GM23248 (cell line): ENCODE measurements around the gene LYRM1. TPM values are rescaled to one million over a fixed set of nuclear protein-coding genes. Genes with fewer than 3 reads are reported as not detected.

Source experiments
- DNase-seq: peaks from one replicate; pipeline ENCODE4 v3.0.0-alpha.2; 2015
- H2AFZ ChIP-seq: fragments of 200-600 bp; sonication (generic); 2 replicates; pipeline ENCODE4 v1.6.1; 2016; ENCODE audit warnings: antibody characterized with exemption
- H3F3A ChIP-seq: fragments of 200-600 bp; sonication (generic); 2 replicates; pipeline ENCODE4 v1.6.1; 2016; ENCODE audit warnings: mild to moderate bottlenecking, antibody characterized with exemption, mixed run types; ENCODE audit not compliant: insufficient read depth
- H3K27ac ChIP-seq: fragments of 200-600 bp; sonication (generic); 2 replicates; pipeline ENCODE4 v1.5.1; 2016; ENCODE audit warnings: mild to moderate bottlenecking
- H3K27me3 ChIP-seq: fragments of 200-600 bp; sonication (generic); replicated peaks from 2 replicates; pipeline ENCODE4 v1.6.1; 2016; ENCODE audit warnings: mild to moderate bottlenecking; ENCODE audit not compliant: insufficient read depth
- H3K36me3 ChIP-seq: fragments of 200-600 bp; sonication (generic); 2 replicates; pipeline ENCODE4 v1.6.1; 2016; ENCODE audit warnings: low read depth, mild to moderate bottlenecking
- H3K4me1 ChIP-seq: fragments of 200-600 bp; sonication (generic); 2 replicates; pipeline ENCODE4 v1.6.1; 2016; ENCODE audit warnings: mild to moderate bottlenecking; ENCODE audit not compliant: insufficient read depth
- H3K4me2 ChIP-seq: fragments of 200-600 bp; sonication (generic); one replicate; pipeline ENCODE4 v1.6.1; 2016; ENCODE audit warnings: mild to moderate bottlenecking; ENCODE audit not compliant: unreplicated experiment
- H3K4me3 ChIP-seq: fragments of 200-600 bp; sonication (generic); 2 replicates; pipeline ENCODE4 v1.5.1; 2016; ENCODE audit warnings: mild to moderate bottlenecking
- H3K79me2 ChIP-seq: fragments of 200-600 bp; sonication (generic); 2 replicates; pipeline ENCODE4 v1.6.1; 2016; ENCODE audit warnings: mild to moderate bottlenecking; ENCODE audit not compliant: insufficient read depth
- H3K9ac ChIP-seq: fragments of 200-600 bp; sonication (generic); 2 replicates; pipeline ENCODE4 v1.6.1; 2016; ENCODE audit warnings: mild to moderate bottlenecking
- H3K9me2 ChIP-seq: fragments of 200-600 bp; sonication (generic); 2 replicates; pipeline ENCODE4 v1.6.1; 2016; ENCODE audit warnings: mixed run types, mild to moderate bottlenecking, moderate library complexity; ENCODE audit not compliant: insufficient read depth
- H3K9me3 ChIP-seq: fragments of 200-600 bp; sonication (generic); one replicate; pipeline ENCODE4 v1.6.1; 2017; ENCODE audit warnings: low read depth
- H4K20me1 ChIP-seq: fragments of 200-600 bp; sonication (generic); 2 replicates; pipeline ENCODE4 v1.6.0; 2016; ENCODE audit not compliant: insufficient read depth
- EZH2 ChIP-seq: fragments of 200-600 bp; sonication (generic); IDR thresholded peaks from 2 replicates; pipeline ENCODE4 v1.6.1; 2018; ENCODE audit warnings: antibody characterized with exemption, mild to moderate bottlenecking; ENCODE audit not compliant: insufficient read depth, poor library complexity, severe bottlenecking
- EZH2phosphoT487 ChIP-seq: fragments of 200-600 bp; sonication (generic); IDR thresholded peaks from 2 replicates; pipeline ENCODE4 v1.6.1; 2018; ENCODE audit warnings: antibody characterized with exemption, moderate library complexity, mild to moderate bottlenecking, low read depth; ENCODE audit not compliant: insufficient read depth
- WGBS, 2 experiments: methylation state at CpG; one replicate each; pipeline ENCODE4 v1.1.6; 2015 to 2017; ENCODE audit warnings: low lambda C conversion rate in 2 of 2, low coverage in 1 of 2; ENCODE audit errors: missing lambda C conversion rate in 2 of 2; 5-methylcytosine and 5-hydroxymethylcytosine counted together
- in situ Hi-C: fragments of 300-500 bp; cut with MboI; formaldehyde crosslinking; loops from 2 replicates; pipeline ENCODE4 v1.15.0; 2020
- polyA plus RNA-seq: library from polyadenylated mRNA; unstranded; fragments of >200 nt; fragmentation: Nextera tagmentation; extraction: Ambion mirVana; gene quantifications from 2 replicates; pipeline ENCODE4 v1.2.1, GENCODE V29; 2016
- total RNA-seq: library from RNA; depleted of rRNA; stranded (reverse); fragments of >200 nt; shearing (Covaris generic); gene quantifications from 2 replicates; pipeline ENCODE4 v1.2.3, GENCODE V29; 2014

LYRM1 gene
- total and polyA plus RNA-seq, 2 experiments from 2014 or later, result 32.1 to 40.9 TPM

DNA sequence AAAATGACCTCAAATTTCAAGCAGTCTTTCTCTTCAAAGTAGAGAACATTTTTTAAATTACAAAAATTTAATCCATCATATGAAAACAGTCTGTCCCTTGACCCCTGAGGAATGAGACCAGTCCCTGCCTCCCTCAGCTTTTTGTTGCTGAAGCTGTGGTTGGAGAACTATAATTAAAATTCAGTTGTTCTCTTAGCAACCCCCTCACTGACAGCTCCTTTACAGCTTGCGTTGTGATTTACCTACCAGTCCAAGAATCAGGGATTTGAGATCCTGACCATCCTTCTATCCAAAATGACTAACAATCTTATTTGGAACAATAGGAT is 29.8 kb downstream of the LYRM1 start:
- no peak overlapping the region for H3K4me3 ChIP-seq
- no peaks in the 10 kb centered on the region for H3K9me2 ChIP-seq
- H3K27ac ChIP-seq, result no peak overlapping the region
- H3K4me2 ChIP-seq, result no peak overlapping the region
- H3K27me3 ChIP-seq, result no peaks in the 10 kb centered on the region
- H3F3A ChIP-seq, result no peaks in the 10 kb centered on the region
- WGBS, 2 experiments, result 48 to 65% methylated on average over 1 of the region's 1 CpG
- peak overlapping the region; percentile 45 for H2AFZ ChIP-seq
- no peak for TF ChIP-seq EZH2phosphoT487
- no peak for TF ChIP-seq EZH2
- in situ Hi-C loops, result no loop called here
- no peaks in the 10 kb centered on the region for H3K79me2 ChIP-seq
- no peaks in the 10 kb centered on the region for H4K20me1 ChIP-seq
- H3K36me3 ChIP-seq, result no peaks in the 10 kb centered on the region
- peaks cover 10% of the 10 kb centered on the region for H3K4me1 ChIP-seq
- H3K9me3 ChIP-seq, result no peaks in the 10 kb centered on the region
- no peak overlapping the region for H3K9ac ChIP-seq
- no peak for DNase-seq

- H3K79me2 ChIP-seq, result no peaks in the 10 kb centered on the region
Measured at GRCh38 chr16:20931066-20931600, 30.6 kb downstream of the LYRM1 start.

DNA sequence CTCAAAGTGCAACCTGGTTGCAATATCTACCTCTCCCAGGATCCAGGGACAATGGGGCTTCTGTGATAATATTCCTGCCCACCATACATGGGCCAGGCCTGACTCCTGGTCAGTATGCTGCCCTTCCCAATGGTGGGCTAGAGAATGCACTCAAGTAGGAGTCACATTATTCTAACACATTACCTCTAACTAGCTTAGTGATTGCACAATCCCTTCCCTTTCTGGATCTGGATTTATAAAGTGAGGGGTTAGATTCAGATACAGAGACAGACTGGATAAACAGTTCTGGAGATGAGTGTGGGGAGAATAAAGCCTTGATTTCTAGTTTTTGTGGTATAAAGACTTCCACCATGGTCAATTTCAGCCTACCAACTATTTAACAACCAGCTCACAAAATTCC is 33.0 kb downstream of the LYRM1 start:
- TF ChIP-seq EZH2 (no peak), EZH2phosphoT487 (no peak)
- in situ Hi-C loops, result no loop called here
- no peak for DNase-seq
- Histone ChIP-seq H3K4me3 (no peak overlapping the region), H3K27ac (no peak overlapping the region), H3K4me1 (peaks cover 19% of the 10 kb centered on the region), H3K4me2 (no peak overlapping the region), H3K36me3 (no peaks in the 10 kb centered on the region), H3K27me3 (no peaks in the 10 kb centered on the region), H3K79me2 (no peaks in the 10 kb centered on the region), H2AFZ (no peak overlapping the region), H3K9me3 (no peaks in the 10 kb centered on the region), H4K20me1 (no peaks in the 10 kb centered on the region), H3K9me2 (no peaks in the 10 kb centered on the region), H3F3A (peaks cover 8% of the 10 kb centered on the region; the same call in 1 of the 2 replicates), H3K9ac (no peak overlapping the region)

More at GRCh38 chr16:20931066-20931600, 30.6 kb downstream of the LYRM1 start:
- peak; percentile 54 for DNase-seq
- no peaks in the 10 kb centered on the region for H3K9me3 ChIP-seq
- H3K9ac ChIP-seq, result no peak overlapping the region
- H3K36me3 ChIP-seq, result no peaks in the 10 kb centered on the region
- H3K4me1 ChIP-seq, result peaks cover 10% of the 10 kb centered on the region
- 29 to 43% methylated on average over 5 of the region's 5 CpGs for WGBS, 2 experiments
- H4K20me1 ChIP-seq, result no peaks in the 10 kb centered on the region
- H3K27ac ChIP-seq, result peak overlapping the region; percentile 30
- no peak overlapping the region for H3K4me2 ChIP-seq
- H3K9me2 ChIP-seq, result no peaks in the 10 kb centered on the region
- 0 out of 2 replicates have a peak overlapping the region, but pooled peaks have one; percentile 27 for H2AFZ ChIP-seq
- no peaks in the 10 kb centered on the region for H3K27me3 ChIP-seq
- no peak overlapping the region for H3K4me3 ChIP-seq
- no peaks in the 10 kb centered on the region for H3F3A ChIP-seq
- TF ChIP-seq EZH2phosphoT487, result no peak
- no peak for TF ChIP-seq EZH2
- in situ Hi-C loops, result no loop called here

DNA sequence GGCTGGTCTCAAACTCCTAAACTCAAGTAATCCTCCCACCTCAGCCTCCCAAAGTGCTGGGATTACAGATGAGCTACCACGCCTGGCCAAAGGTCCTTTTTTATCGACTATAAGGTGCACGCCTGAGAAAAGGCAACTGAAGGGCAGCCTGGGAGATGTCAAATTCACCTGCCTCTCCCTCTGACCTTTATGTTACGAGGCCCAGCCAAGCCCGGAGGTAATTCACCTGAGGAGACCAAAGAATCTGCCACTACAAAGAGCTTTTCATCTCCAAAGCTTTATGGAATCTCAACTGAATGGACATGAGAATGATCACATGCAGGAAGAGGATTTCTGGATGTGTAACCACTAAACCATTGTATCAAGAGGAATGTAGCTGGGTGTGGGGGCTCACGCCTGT is 37.2 kb downstream of the LYRM1 start:
- H3K9me2 ChIP-seq, result no peaks in the 10 kb centered on the region
- H3K4me2 ChIP-seq, result no peak overlapping the region
- no peaks in the 10 kb centered on the region for H3K36me3 ChIP-seq
- peaks cover 13% of the 10 kb centered on the region for H3K4me1 ChIP-seq
- no peaks in the 10 kb centered on the region for H4K20me1 ChIP-seq
- peaks cover 14% of the 10 kb centered on the region; the same call in 1 of the 2 replicates for H3F3A ChIP-seq
- no peak overlapping the region for H3K4me3 ChIP-seq
- WGBS, 2 experiments, result 74 to 78% methylated on average over 6 of the region's 6 CpGs
- DNase-seq, result no peak
- TF ChIP-seq EZH2phosphoT487, result no peak
- no peak for TF ChIP-seq EZH2
- in situ Hi-C loops, result no loop called here
- H2AFZ ChIP-seq, result 0 out of 2 replicates have a peak overlapping the region, but pooled peaks have one; percentile 50
- H3K27me3 ChIP-seq, result no peaks in the 10 kb centered on the region
- no peak overlapping the region for H3K27ac ChIP-seq
- no peaks in the 10 kb centered on the region for H3K9me3 ChIP-seq
- no peak overlapping the region for H3K9ac ChIP-seq
- H3K79me2 ChIP-seq, result no peaks in the 10 kb centered on the region

GRCh38 chr16:20938426-20938825 is 37.9 kb downstream of the LYRM1 start:
- H3K9me2 ChIP-seq, result no peaks in the 10 kb centered on the region
- no peaks in the 10 kb centered on the region for H3K27me3 ChIP-seq
- peaks cover 14% of the 10 kb centered on the region; the same call in 1 of the 2 replicates for H3F3A ChIP-seq
- TF ChIP-seq EZH2phosphoT487 (no peak), EZH2 (no peak)
- H3K79me2 ChIP-seq, result no peaks in the 10 kb centered on the region
- peak overlapping the region; percentile 17; the same call in 1 of the 2 replicates for H3K27ac ChIP-seq
- 3 to 8% methylated on average over 2 of the region's 2 CpGs for WGBS, 2 experiments
- H3K36me3 ChIP-seq, result no peaks in the 10 kb centered on the region
- peaks cover 13% of the 10 kb centered on the region for H3K4me1 ChIP-seq
- DNase-seq, result peak; percentile 82
- H3K4me3 ChIP-seq, result no peak overlapping the region
- H3K9ac ChIP-seq, result no peak overlapping the region
- in situ Hi-C loops, result no loop called here
- H2AFZ ChIP-seq, result peak overlapping the region; percentile 50; the same call in 1 of the 2 replicates
- no peaks in the 10 kb centered on the region for H4K20me1 ChIP-seq
- no peak overlapping the region for H3K4me2 ChIP-seq
- H3K9me3 ChIP-seq, result no peaks in the 10 kb centered on the region
